GM12873 (cell line): Measurements from ENCODE around the gene UBQLN4.

ENCODE experiments used
- TF ChIP-seq, protein P1 (sequence below): IDR thresholded peaks from 2 replicates; pipeline ENCODE4 v1.5.1; 2012; ENCODE audit warnings: low read depth, mild to moderate bottlenecking, moderate library complexity, low read length, control low read depth; ENCODE audit not compliant: insufficient read depth; ENCODE audit errors: missing control alignments

Gene UBQLN4

GRCh38 chr1:156004843-156005584, 48.6 kb downstream of the UBQLN4 start:
- TF ChIP-seq, protein P1, sequence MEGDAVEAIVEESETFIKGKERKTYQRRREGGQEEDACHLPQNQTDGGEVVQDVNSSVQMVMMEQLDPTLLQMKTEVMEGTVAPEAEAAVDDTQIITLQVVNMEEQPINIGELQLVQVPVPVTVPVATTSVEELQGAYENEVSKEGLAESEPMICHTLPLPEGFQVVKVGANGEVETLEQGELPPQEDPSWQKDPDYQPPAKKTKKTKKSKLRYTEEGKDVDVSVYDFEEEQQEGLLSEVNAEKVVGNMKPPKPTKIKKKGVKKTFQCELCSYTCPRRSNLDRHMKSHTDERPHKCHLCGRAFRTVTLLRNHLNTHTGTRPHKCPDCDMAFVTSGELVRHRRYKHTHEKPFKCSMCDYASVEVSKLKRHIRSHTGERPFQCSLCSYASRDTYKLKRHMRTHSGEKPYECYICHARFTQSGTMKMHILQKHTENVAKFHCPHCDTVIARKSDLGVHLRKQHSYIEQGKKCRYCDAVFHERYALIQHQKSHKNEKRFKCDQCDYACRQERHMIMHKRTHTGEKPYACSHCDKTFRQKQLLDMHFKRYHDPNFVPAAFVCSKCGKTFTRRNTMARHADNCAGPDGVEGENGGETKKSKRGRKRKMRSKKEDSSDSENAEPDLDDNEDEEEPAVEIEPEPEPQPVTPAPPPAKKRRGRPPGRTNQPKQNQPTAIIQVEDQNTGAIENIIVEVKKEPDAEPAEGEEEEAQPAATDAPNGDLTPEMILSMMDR = no peak

GRCh38 chr1:156003923-156004188, 49.7 kb downstream of the UBQLN4 start:
- TF ChIP-seq, protein P1 = no peak

DNA sequence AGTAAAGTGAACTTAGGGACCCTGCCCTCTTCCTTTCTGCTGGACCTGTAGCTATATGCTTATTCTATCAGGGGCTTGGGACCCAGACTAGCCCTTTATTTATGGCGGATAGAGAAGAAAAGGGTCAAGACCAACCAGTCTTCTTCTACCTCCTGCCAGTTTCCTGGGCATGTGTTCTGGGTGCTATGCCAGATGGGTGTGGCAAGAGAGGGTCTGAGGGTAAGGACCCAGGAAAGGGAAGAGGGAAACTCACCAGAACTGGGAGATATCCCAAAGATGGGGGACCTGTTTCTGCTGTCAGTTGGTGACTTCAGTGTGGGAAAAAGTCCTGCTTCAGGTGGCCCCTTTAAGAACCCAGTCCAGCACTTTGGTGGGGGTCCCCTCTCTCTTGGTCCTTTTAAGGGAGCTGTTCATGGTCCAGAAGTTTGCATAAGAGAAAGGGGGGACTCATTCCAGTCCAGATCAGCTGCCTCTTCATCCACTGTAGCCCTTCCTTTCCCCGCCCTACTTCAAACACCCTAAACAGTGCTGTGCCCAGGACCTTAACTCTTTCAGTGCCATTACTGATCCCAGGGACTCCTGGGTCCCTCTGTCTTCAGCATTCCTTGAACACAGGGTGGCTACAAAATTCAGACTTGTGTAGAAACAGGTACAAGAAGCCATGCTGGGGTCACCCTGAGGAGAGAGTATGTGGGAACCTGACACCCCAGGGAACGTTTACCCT, 51.2 kb downstream of the UBQLN4 start:
- TF ChIP-seq, protein P1 = no peak

GRCh38 chr1:156001662-156002171, 51.9 kb downstream of the UBQLN4 start:
- TF ChIP-seq, protein P1 = no peak

DNA sequence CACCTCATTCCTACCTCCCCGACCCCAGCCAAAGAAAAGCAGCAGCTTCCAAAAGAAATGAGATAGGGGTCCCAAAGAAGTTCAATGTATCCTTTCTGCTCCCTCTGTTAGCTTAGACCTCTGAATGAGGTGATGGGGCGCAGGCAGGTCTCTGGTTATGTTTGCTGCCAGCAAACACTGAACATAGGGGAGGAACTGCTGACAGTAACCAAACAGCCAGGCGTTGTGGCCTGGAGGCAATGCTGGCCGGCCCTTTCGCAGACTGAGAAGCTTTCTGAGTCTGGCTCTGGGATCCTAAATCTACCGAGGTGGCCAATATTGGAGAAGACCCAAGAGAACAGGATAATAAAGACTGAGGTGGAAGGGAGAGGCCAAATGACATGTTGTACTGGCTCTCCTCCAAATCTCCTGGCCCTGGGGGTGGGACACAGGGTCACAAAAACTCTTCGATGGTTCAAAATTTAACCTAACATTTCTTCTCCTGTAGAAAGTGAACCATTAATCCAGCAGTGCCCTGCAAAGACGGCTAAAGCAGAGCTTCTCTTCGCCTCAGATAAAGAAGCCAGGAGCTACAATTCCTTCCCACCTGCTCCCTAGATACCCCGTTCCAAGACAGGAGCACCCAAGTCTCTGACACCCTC, 52.5 kb downstream of the UBQLN4 start:
- TF ChIP-seq, protein P1 = no peak

GRCh38 chr1:155999964-156000363, 53.6 kb downstream of the UBQLN4 start:
- TF ChIP-seq, protein P1 = no peak

GRCh38 chr1:155996166-155996565, 57.4 kb downstream of the UBQLN4 start:
- TF ChIP-seq, protein P1 = no peak
